Caco-2 (cell line): ENCODE measurements around the gene RBM12. TPM values are rescaled to one million over a fixed set of nuclear protein-coding genes. Genes with fewer than 3 reads are reported as not detected.

Experiments used
- BruUV-seq: library from RNA; stranded (reverse); fragments of 400-500 nt; replicated peaks from 2 replicates; lab custom pipeline; 2021; lab: Mats Ljungman, UMichigan
- CTCF ChIA-PET: fragments of 300-600 bp; sonication (Branson Sonifier 250); formaldehyde crosslinking; loops from one replicate; lab custom pipeline; 2022; ENCODE audit warnings: antibody characterized with exemption; lab: Charles Lee
- POLR2A ChIA-PET: fragments of 300-600 bp; sonication (Branson Sonifier 250); formaldehyde crosslinking; loops from one replicate; lab custom pipeline; 2022; ENCODE audit warnings: antibody characterized with exemption; lab: Charles Lee
- DNase-seq, 2 experiments: peaks; one replicate each; pipeline versions ENCODE4 v3.0.0 to v3.0.0-alpha.2; 2020 to 2022
- H3K27me3 ChIP-seq: replicated peaks from 2 replicates; pipeline ENCODE4 v1.6.0; 2011; ENCODE audit warnings: low read length; ENCODE audit not compliant: control insufficient read depth, insufficient read depth
- H3K36me3 ChIP-seq: 2 replicates; pipeline ENCODE4 v1.5.1; 2011; ENCODE audit warnings: low read length; ENCODE audit not compliant: control insufficient read depth, insufficient read depth
- H3K4me1 ChIP-seq: fragments of 250-450 bp; sonication (Bioruptor Pico); 2 replicates; pipeline ENCODE4 v1.5.1; 2020; ENCODE audit warnings: mild to moderate bottlenecking
- H3K4me3 ChIP-seq: 2 replicates; pipeline ENCODE4 v1.5.1; 2011; ENCODE audit warnings: low read depth, mild to moderate bottlenecking, control low read depth, low read length
- H3K9me3 ChIP-seq: fragments of 250-450 bp; sonication (Bioruptor Pico); 2 replicates; pipeline ENCODE4 v1.5.1; 2020; ENCODE audit warnings: mild to moderate bottlenecking, moderate library complexity
- H3K27ac Mint-ChIP-seq: one replicate; pipeline ENCODE4 v1.8.0; 2022; ENCODE audit warnings: mixed read lengths; ENCODE audit not compliant: unreplicated experiment
- H3K27me3 Mint-ChIP-seq: one replicate; pipeline ENCODE4 v1.8.0; 2022; ENCODE audit warnings: mixed read lengths; ENCODE audit not compliant: insufficient read depth, unreplicated experiment
- H3K36me3 Mint-ChIP-seq: one replicate; pipeline ENCODE4 v1.8.0; 2022; ENCODE audit warnings: mild to moderate bottlenecking, mixed read lengths; ENCODE audit not compliant: insufficient read depth, unreplicated experiment
- H3K4me1 Mint-ChIP-seq: one replicate; pipeline ENCODE4 v1.8.0; 2022; ENCODE audit warnings: low read depth, mixed read lengths; ENCODE audit not compliant: unreplicated experiment
- H3K4me3 Mint-ChIP-seq: one replicate; pipeline ENCODE4 v1.8.0; 2022; ENCODE audit warnings: mild to moderate bottlenecking, moderate library complexity, mixed read lengths; ENCODE audit not compliant: unreplicated experiment
- H3K9me3 Mint-ChIP-seq: one replicate; pipeline ENCODE4 v1.8.0; 2022; ENCODE audit warnings: mixed read lengths; ENCODE audit not compliant: unreplicated experiment
- intact Hi-C: fragments of 100-400 bp; cut with micrococcal nuclease; formaldehyde crosslinking; loops from one replicate; pipeline ENCODE4 v1.10.0; 2022; ENCODE audit not compliant: unreplicated experiment
- total RNA-seq: library from RNA; stranded (reverse); gene quantifications from 2 replicates; pipeline ENCODE4 v1.2.3, GENCODE V29; 2022
- TF ChIP-seq, protein P1 (sequence below), 2 experiments: fragments of 200-600 bp in 1 of 2; IDR thresholded peaks; 1 replicate in 1 of 2; 2 replicates in 1 of 2; pipeline versions ENCODE4 v1.5.1 to v1.8.0; 2011 to 2022; ENCODE audit warnings: antibody characterized with exemption in 1 of 2, control low read depth in 1 of 2, inconsistent platforms in 1 of 2, low read depth in 1 of 2, low read length in 1 of 2, mild to moderate bottlenecking in 1 of 2, moderate library complexity in 1 of 2; ENCODE audit not compliant: insufficient read depth in 1 of 2, severe bottlenecking in 1 of 2, unreplicated experiment in 1 of 2

RBM12 gene
- total RNA-seq, 1 experiment from 2014 or later: 147 TPM

GRCh38 chr20:35699957-35700624 is 35.4 kb upstream of the RBM12 start:
- intact Hi-C loops: loop anchor here (1.0 to 5.0 kb wide), 6 partner anchors 35 to 238 kb away; partner anchors contain the start of genes CPNE1 and RBM12
- H3K4me1 Mint-ChIP-seq: peaks cover 35% of the 10 kb centered on the region
- TF ChIP-seq, protein P1, sequence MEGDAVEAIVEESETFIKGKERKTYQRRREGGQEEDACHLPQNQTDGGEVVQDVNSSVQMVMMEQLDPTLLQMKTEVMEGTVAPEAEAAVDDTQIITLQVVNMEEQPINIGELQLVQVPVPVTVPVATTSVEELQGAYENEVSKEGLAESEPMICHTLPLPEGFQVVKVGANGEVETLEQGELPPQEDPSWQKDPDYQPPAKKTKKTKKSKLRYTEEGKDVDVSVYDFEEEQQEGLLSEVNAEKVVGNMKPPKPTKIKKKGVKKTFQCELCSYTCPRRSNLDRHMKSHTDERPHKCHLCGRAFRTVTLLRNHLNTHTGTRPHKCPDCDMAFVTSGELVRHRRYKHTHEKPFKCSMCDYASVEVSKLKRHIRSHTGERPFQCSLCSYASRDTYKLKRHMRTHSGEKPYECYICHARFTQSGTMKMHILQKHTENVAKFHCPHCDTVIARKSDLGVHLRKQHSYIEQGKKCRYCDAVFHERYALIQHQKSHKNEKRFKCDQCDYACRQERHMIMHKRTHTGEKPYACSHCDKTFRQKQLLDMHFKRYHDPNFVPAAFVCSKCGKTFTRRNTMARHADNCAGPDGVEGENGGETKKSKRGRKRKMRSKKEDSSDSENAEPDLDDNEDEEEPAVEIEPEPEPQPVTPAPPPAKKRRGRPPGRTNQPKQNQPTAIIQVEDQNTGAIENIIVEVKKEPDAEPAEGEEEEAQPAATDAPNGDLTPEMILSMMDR (IDR thresholded peaks at IDR 0.05; ENCODE audit: insufficient read depth in 1 of 2, low read depth in 1 of 2, low read length in 1 of 2, severe bottlenecking in 1 of 2, unreplicated experiment in 1 of 2): no peak
- H3K27me3 ChIP-seq: no peaks in the 10 kb centered on the region
- peak overlapping the region; percentile 93 for H3K4me3 ChIP-seq
- H3K4me3 Mint-ChIP-seq: peak overlapping the region; percentile 91
- no peaks in the 10 kb centered on the region for H3K9me3 Mint-ChIP-seq
- POLR2A ChIA-PET: interaction anchor here (0.5 to 2.6 kb wide), 7 partner anchors 31 to 158 kb away, joined by 3 to 46 read pairs (median 8); partner anchors contain the start of genes CPNE1, ERGIC3, RBM12 and RBM39
- H3K36me3 Mint-ChIP-seq: peaks cover 80% of the 10 kb centered on the region
- H3K36me3 ChIP-seq: peaks cover 6% of the 10 kb centered on the region; the same call in 1 of the 2 replicates
- peak overlapping the region; percentile 85 for H3K27ac Mint-ChIP-seq
- no peak for DNase-seq
- no TSS peak for BruUV-seq
- CTCF ChIA-PET: interaction anchor here (0.8 to 2.0 kb wide), 8 partner anchors 40 to 254 kb away, joined by 3 to 8 read pairs (median 5); partner anchors contain the start of genes ERGIC3 and SCAND1
- peaks cover 22% of the 10 kb centered on the region for H3K4me1 ChIP-seq
- no peaks in the 10 kb centered on the region for H3K27me3 Mint-ChIP-seq
- no peaks in the 10 kb centered on the region for H3K9me3 ChIP-seq

DNA sequence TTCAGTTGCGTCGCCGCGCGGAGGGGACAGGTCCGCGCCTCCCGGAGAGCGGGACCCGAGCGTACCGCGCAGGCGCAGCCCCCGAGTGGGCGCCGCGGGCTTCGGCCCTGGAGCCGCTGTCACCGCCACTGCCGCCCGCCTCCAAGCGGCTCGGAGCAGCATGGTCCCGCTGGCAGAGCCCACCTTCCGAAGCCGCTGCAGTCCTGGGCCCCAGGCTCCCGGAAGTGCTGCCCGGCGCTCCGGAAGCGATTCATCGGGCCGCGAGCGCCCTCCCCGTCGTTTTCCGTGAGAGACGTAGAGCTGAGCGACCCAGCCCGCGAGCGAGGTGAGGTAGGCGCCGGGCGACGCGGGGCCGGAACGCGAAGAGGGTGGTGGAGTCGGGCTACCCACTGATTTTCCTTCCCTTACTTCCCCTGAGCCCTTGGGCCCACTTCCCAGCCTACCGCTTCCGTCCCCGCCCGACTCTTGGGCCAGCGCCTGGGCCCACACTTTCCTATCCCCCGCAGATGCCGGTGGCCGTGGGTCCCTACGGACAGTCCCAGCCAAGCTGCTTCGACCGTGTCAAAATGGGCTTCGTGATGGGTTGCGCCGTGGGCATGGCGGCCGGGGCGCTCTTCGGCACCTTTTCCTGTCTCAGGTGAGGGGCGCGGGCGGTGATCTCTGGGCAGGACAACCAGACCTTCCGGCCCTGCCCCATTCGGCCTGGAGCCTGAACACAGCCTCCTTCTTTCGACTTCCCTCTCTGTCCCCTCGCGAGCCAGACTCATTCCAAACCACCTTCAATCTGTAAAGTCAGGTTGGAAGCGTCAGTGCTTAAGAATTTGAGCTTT is 34.6 kb upstream of the RBM12 start, which contains the start of the genes NFS1 and ROMO1:
TSS of gene NFS1 (minus strand) at position 226 of the 830 bp plus-strand sequence. CDS start at position 162, 64 bp downstream.
TSS of gene ROMO1 (plus strand) at position 279 of the 830 bp plus-strand sequence. CDS start at position 507, 228 bp downstream.
- DNase-seq: peak; percentile 95 to 98
- H3K9me3 Mint-ChIP-seq: no peaks in the 10 kb centered on the region
- intact Hi-C loops: loop anchor here (1.0 to 5.0 kb wide), 6 partner anchors 35 to 237 kb away; partner anchors contain the start of genes CPNE1 and RBM12
- H3K27me3 ChIP-seq: no peaks in the 10 kb centered on the region
- H3K36me3 Mint-ChIP-seq: peaks cover 76% of the 10 kb centered on the region
- H3K4me1 Mint-ChIP-seq: peaks cover 35% of the 10 kb centered on the region
- CTCF ChIA-PET: interaction anchor here (0.6 to 2.0 kb wide), 20 partner anchors 13 to 490 kb away, joined by 3 to 8 read pairs (median 4); partner anchors contain the start of genes ERGIC3 and RBM39
- H3K27ac Mint-ChIP-seq: peak within 1 kb of the TSS; percentile 85
- TSS peak; percentile 76 for BruUV-seq
- peak within 1 kb of the TSS; percentile 93 for H3K4me3 ChIP-seq
- TF ChIP-seq, protein P1 (IDR thresholded peaks at IDR 0.05; ENCODE audit: insufficient read depth in 1 of 2, low read depth in 1 of 2, low read length in 1 of 2, severe bottlenecking in 1 of 2, unreplicated experiment in 1 of 2): peak; percentile 32 to 52
- no peaks in the 10 kb centered on the region for H3K9me3 ChIP-seq
- no peaks in the 10 kb centered on the region for H3K27me3 Mint-ChIP-seq
- peaks cover 3% of the 10 kb centered on the region; the same call in 1 of the 2 replicates for H3K36me3 ChIP-seq
- POLR2A ChIA-PET: interaction anchor here (0.5 to 2.6 kb wide), 27 partner anchors 10 to 1494 kb away, joined by 3 to 46 read pairs (median 5); partner anchors contain the start of genes CPNE1, ERGIC3, RBM12 and RBM39
- H3K4me1 ChIP-seq: peaks cover 22% of the 10 kb centered on the region
- peak within 1 kb of the TSS; percentile 91 for H3K4me3 Mint-ChIP-seq
